RWPE1 (cell line): Measurements from ENCODE around the gene POLN.

Experiments used
- CTCF ChIA-PET: fragments of 350-600 bp; sonication (Branson Sonifier 250); formaldehyde crosslinking; extraction: SDS; loops from one replicate; lab custom pipeline; 2021; lab: Yijun Ruan, JAX
- POLR2A ChIA-PET: fragments of 400-600 bp; formaldehyde crosslinking; extraction: SDS; loops from one replicate; lab custom pipeline; 2020; ENCODE audit warnings: antibody characterized with exemption; ENCODE audit not compliant: low non-redundant PET; lab: Yijun Ruan, JAX
- DNase-seq: peaks from one replicate; pipeline ENCODE4 v3.0.0; 2012; ENCODE audit warnings: low spot score
- H3K27ac ChIP-seq: fragments of 450-650 bp; 2 replicates; pipeline ENCODE4 v1.5.1; 2017
- TF ChIP-seq, protein P1 (sequence below): fragments of 450-650 bp; conservative IDR thresholded peaks from 2 replicates; pipeline ENCODE4 v1.5.1; 2017; ENCODE audit warnings: low read depth, mild to moderate bottlenecking

The POLN gene

DNA sequence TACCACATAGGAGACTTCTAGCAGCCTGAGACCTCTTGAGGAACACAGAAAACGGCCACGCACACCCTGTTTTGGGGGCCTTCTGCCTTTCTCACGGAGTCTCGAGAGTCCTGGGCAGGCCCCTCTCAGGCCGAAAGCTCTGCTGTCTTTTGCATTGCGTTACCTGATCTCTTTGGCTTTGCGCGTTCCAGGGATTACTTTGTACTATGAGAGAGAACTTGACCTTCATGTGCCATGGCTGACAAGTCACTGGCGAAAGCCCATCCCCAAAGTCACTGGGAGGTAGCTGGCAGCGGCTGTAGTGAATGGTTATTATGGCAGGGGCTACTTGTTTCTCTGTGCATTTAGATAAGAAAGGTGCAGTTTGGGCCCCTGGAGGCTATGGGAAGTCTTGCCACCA, 190.8 kb downstream of the POLN start:
- POLR2A ChIA-PET = no interaction called here
- TF ChIP-seq, protein P1, sequence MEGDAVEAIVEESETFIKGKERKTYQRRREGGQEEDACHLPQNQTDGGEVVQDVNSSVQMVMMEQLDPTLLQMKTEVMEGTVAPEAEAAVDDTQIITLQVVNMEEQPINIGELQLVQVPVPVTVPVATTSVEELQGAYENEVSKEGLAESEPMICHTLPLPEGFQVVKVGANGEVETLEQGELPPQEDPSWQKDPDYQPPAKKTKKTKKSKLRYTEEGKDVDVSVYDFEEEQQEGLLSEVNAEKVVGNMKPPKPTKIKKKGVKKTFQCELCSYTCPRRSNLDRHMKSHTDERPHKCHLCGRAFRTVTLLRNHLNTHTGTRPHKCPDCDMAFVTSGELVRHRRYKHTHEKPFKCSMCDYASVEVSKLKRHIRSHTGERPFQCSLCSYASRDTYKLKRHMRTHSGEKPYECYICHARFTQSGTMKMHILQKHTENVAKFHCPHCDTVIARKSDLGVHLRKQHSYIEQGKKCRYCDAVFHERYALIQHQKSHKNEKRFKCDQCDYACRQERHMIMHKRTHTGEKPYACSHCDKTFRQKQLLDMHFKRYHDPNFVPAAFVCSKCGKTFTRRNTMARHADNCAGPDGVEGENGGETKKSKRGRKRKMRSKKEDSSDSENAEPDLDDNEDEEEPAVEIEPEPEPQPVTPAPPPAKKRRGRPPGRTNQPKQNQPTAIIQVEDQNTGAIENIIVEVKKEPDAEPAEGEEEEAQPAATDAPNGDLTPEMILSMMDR = no peak
- H3K27ac ChIP-seq = no peak overlapping the region
- no peak for DNase-seq
- CTCF ChIA-PET = interaction anchor here (0.6 kb wide), 1 partner anchor 88 kb away, joined by 3 read pairs; no protein-coding TSS in a partner anchor

DNA sequence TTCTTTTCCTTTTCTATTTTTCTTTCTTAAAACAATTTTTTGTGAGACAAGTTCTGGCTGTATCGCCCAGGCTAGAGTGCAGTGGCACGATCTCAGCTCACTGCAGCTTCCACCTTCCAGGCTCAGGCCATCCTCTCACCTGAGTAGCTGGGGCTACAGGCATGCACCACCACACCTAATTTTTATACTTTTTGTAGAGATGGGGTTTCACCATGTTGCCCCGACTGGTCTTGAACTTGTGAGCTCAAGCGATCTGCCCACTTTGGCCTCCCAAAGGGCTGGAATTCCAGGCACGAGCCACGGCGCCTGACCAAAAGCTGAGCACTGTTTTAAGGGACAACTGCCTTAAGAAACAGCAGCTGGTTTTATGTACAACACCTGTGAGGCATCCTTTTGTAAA, 192.1 kb downstream of the POLN start:
- CTCF ChIA-PET = interaction anchor here (0.6 kb wide), 1 partner anchor 29 kb away, joined by 3 read pairs; no protein-coding TSS in a partner anchor
- TF ChIP-seq, protein P1 = no peak
- H3K27ac ChIP-seq = no peak overlapping the region
- no peak for DNase-seq
- POLR2A ChIA-PET = no interaction called here

DNA sequence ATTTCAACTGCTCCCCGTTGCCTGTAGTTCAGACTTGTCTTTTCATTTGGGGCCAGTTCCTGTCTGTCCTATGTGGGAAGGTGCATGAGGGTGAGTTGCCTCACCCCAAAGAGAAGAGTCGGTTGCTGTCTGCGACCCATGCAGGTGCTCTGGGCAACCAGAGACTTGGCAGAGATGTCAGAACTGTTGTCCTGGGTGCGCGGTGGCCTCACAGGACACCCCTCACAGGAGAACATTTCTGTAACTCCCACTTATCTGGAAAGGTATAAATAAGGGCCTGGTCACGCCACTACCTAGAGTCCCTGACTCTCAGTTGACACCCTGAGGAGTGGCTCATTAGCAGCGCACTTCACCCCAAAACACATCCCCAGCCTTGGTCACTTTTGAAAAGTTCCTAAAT, 192.5 kb downstream of the POLN start:
- ChIA-PET CTCF (no interaction called here), POLR2A (no interaction called here)
- TF ChIP-seq, protein P1 = no peak
- DNase-seq = no peak
- H3K27ac ChIP-seq = no peak overlapping the region

DNA sequence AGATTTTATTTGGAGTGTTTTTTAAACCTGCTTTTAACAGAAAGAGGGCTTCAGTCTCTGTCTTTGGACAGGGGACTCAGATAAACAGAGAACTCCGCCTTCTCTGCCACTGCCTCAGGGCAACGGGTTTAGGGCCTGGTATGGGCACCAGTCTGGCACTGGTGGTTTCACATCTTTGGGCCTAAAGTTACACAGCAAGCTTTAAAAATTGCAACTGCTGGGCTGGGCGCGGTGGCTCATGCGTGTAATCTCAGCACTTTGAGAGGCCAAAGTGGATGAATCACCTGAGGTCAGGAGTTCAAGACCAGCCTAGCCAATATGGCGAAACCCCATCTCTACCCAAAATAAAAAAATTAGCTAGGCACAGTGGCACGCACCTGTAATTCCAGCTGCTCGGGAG, 193.1 kb downstream of the POLN start:
- DNase-seq = no peak
- POLR2A ChIA-PET = no interaction called here
- CTCF ChIA-PET = no interaction called here
- no peak overlapping the region for H3K27ac ChIP-seq
- TF ChIP-seq, protein P1 = no peak

DNA sequence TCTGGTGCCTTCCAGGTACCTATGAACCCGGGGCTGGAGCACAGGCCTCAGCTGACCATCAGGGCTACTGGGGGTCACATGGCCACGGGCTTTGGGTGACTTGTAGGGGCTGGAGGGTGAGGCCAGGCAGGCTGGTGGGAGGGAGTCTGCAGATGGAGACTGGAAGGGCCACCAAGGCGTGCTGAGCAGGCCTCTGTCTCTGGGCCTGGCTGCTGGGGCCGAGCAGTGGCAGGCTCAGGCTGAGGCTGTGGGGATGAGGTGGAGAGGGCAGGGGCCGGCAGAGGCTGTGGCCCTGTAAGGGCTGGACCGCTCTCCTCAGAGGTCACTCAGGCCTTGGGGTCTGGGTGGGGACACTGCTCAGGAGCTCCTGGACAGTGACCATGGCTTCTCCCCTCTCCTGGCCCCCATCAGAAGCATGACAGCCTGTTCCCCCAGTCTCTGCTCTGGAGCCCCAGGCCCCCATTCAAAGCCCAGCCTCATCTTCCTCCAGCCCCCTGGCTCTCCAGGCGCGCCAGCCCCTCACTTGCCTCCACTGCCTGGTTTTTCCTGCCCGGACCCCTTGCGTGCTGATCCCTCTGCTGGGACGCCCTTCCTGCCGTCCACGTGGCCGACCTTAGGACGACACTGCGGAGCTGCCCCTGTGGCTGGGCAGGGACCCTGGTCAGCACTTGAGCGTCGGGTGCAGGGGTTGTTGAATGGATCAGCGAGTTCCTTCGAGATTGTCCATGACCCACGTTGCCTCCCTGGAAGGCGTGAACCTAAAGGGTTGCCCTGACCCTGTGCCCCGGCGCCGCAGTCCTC, 193.9 kb downstream of the POLN start:
- TF ChIP-seq, protein P1 = no peak
- H3K27ac ChIP-seq = no peak overlapping the region
- POLR2A ChIA-PET = no interaction called here
- DNase-seq = no peak
- CTCF ChIA-PET = no interaction called here

DNA sequence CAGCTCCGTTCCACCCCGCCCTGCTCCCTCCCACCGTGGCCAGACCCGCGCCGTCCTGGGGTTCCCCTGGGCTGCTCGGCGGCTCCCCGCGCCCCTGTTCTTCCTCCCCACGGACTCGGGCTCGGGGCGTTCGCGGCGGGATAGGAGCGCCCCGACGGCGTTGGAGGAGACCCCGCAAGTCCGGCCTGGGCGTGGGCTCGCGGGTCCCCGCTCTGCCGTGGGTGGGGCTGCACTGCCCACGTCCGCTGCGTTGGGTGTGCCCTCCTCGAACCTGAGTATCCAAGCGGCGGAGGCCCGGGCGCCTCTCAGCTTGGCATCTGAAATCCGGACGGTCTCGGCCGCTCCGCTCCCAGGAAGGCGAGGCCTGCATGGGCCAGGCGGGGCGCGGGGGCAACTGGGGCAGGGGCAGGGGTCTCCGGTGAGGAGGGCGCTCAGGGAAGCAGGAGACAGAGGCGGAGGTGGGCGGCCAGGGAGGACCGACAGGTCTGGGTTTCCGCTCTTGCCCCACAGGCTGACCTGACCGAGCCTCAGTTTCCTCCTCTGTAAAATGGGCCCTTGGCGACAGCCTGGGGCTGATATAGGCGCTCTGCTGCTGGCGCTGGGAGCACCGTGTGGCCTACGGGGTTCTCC, 194.8 kb downstream of the POLN start:
- H3K27ac ChIP-seq = no peak overlapping the region
- no peak for DNase-seq
- ChIA-PET POLR2A (no interaction called here), CTCF (no interaction called here)
- TF ChIP-seq, protein P1 = no peak
